Esophagus muscularis mucosa (tissue), 4 donors: ENCODE results near the gene FGD5.

ENCODE experiments used
- CTCF ChIP-seq, 3 experiments: fragments of 200-600 bp in 2 of 3; fragments of 450-650 bp in 1 of 3; sonication (generic) in 2 of 3; IDR thresholded peaks; one replicate each; pipeline ENCODE4 v1.5.1; 2017 to 2019; ENCODE audit warnings: antibody characterized with exemption in 3 of 3, mild to moderate bottlenecking in 2 of 3, moderate library complexity in 1 of 3
- EP300 ChIP-seq: sonication (generic); formaldehyde crosslinking; IDR thresholded peaks from one replicate; pipeline ENCODE4 v1.6.1; 2017; ENCODE audit warnings: antibody characterized with exemption
- POLR2A ChIP-seq: fragments of 450-650 bp; IDR thresholded peaks from one replicate; pipeline ENCODE4 v1.6.1; 2017; ENCODE audit warnings: antibody characterized with exemption, moderate library complexity, mild to moderate bottlenecking, low read depth
- POLR2AphosphoS5 ChIP-seq, 2 donors: sonication (generic); formaldehyde crosslinking; IDR thresholded peaks; one replicate each; pipeline ENCODE4 v1.6.1; 2017; ENCODE audit warnings: antibody characterized with exemption in 2 of 2

GRCh38 chr3:14821151-14821550 is 2.4 kb downstream of the FGD5 start:
- no peak for TF ChIP-seq CTCF (IDR thresholded peaks at IDR 0.05)
- no peak for TF ChIP-seq POLR2A
- TF ChIP-seq EP300 = no peak
- TF ChIP-seq POLR2AphosphoS5 (IDR thresholded peaks at IDR 0.05) = no peak
